HCT116 (cell line): ENCODE results near the gene SAMD10.

Experiments
- ATF3 ChIP-seq: IDR thresholded peaks from 2 replicates; pipeline ENCODE4 v1.6.1; 2012
- CTCF ChIP-seq, 3 experiments: fragments of 200-600 bp in 1 of 3; sonication (generic) in 1 of 3; IDR thresholded peaks in 2 of 3; conservative IDR thresholded peaks in 1 of 3; 2 replicates each; pipeline ENCODE4 v1.5.1; 2012 to 2017; ENCODE audit warnings: low read depth in 2 of 3, low read length in 2 of 3, antibody characterized with exemption in 1 of 3, borderline replicate concordance in 1 of 3, control low read depth in 1 of 3, mild to moderate bottlenecking in 1 of 3, mixed read lengths in 1 of 3, mixed run types in 1 of 3, moderate library complexity in 1 of 3; ENCODE audit not compliant: insufficient read depth in 1 of 3
- EGR1 ChIP-seq: IDR thresholded peaks from 2 replicates; pipeline ENCODE4 v1.6.1; 2012; ENCODE audit warnings: low read depth
- MAX ChIP-seq: IDR thresholded peaks from 2 replicates; pipeline ENCODE4 v1.6.1; 2012
- POLR2A ChIP-seq: IDR thresholded peaks from 2 replicates; pipeline ENCODE4 v1.7.0; 2011; ENCODE audit warnings: borderline replicate concordance; ENCODE audit not compliant: insufficient read depth, insufficient read length; ENCODE audit errors: extremely low read depth
- POLR2AphosphoS5 ChIP-seq: IDR thresholded peaks from 2 replicates; pipeline ENCODE4 v1.6.1; 2011; ENCODE audit warnings: mild to moderate bottlenecking, low read depth, low read length, moderate library complexity
- RAD21 ChIP-seq: IDR thresholded peaks from 2 replicates; pipeline ENCODE4 v1.6.1; 2012; ENCODE audit warnings: low read depth, mild to moderate bottlenecking
- SIN3A ChIP-seq: IDR thresholded peaks from 2 replicates; pipeline ENCODE4 v1.6.1; 2012; ENCODE audit warnings: low read depth
- YY1 ChIP-seq: IDR thresholded peaks from 2 replicates; pipeline ENCODE4 v1.6.1; 2011; ENCODE audit warnings: low read length, low read depth, moderate library complexity, mild to moderate bottlenecking; ENCODE audit not compliant: insufficient replicate concordance; ENCODE audit errors: extremely low read depth
- ZBTB33 ChIP-seq: IDR thresholded peaks from 2 replicates; pipeline ENCODE4 v1.6.1; 2011; ENCODE audit warnings: mild to moderate bottlenecking, low read length, moderate library complexity; ENCODE audit not compliant: insufficient replicate concordance; ENCODE audit errors: extremely low read depth

- TF ChIP-seq POLR2A (no peak), ATF3 (no peak), CTCF (IDR thresholded peaks at IDR 0.05 in 2 of 3, conservative IDR thresholded peaks at IDR 0.05 in 1 of 3; ENCODE audit: borderline replicate concordance in 1 of 3, insufficient read depth in 1 of 3, low read depth in 2 of 3, low read length in 2 of 3) (no peak), EGR1 (no peak), MAX (no peak), RAD21 (no peak), ZBTB33 (no peak), POLR2AphosphoS5 (no peak), SIN3A (no peak), YY1 (no peak)
Observed at GRCh38 chr20:64000906-64001305, 21.5 kb upstream of the SAMD10 start.
